Naive thymus-derived CD4-positive, alpha-beta T cell (primary cell): Measurements from ENCODE around the gene TMEM187. TPM values are rescaled to one million over a fixed set of nuclear protein-coding genes. Genes with fewer than 3 reads are reported as not detected.

ENCODE experiments used
- ATAC-seq: fragments of 150-1000 bp; cut with Tn5 transposase; 2 replicates; pipeline ENCODE4 v1.10.0; 2021; ENCODE audit warnings: mild to moderate bottlenecking, moderate library complexity
- CTCF ChIA-PET: fragments of 350-600 bp; sonication (Branson Sonifier 250); formaldehyde crosslinking; loops from one replicate; lab custom pipeline; 2021; ENCODE audit warnings: antibody characterized with exemption; lab: Charles Lee
- POLR2A ChIA-PET: fragments of 350-600 bp; sonication (Branson Sonifier 250); formaldehyde crosslinking; loops from one replicate; lab custom pipeline; 2021; ENCODE audit warnings: antibody characterized with exemption, inconsistent platforms; lab: Charles Lee
- DNase-seq, 9 donors: peaks; one replicate each; pipeline versions ENCODE4 v3.0.0 to v3.0.0-alpha.2; 2020 to 2022; ENCODE audit warnings: mixed read lengths in 1 of 9
- H3K27ac ChIP-seq: one replicate; pipeline ENCODE4 v1.7.0; 2013; ENCODE audit warnings: mild to moderate bottlenecking, low read depth, low read length, moderate library complexity
- H3K27me3 ChIP-seq, 2 donors: one replicate each; pipeline ENCODE4 v1.7.0; 2013; ENCODE audit warnings: low read length in 2 of 2, mild to moderate bottlenecking in 2 of 2, moderate library complexity in 2 of 2; ENCODE audit not compliant: control insufficient read depth in 2 of 2, insufficient read depth in 2 of 2
- H3K36me3 ChIP-seq, 3 experiments: 1 replicate in 2 of 3; 2 replicates in 1 of 3; pipeline ENCODE4 v1.7.0; 2013; ENCODE audit warnings: low read length in 3 of 3, mild to moderate bottlenecking in 3 of 3, moderate library complexity in 1 of 3; ENCODE audit not compliant: insufficient read depth in 3 of 3, control insufficient read depth in 2 of 3
- H3K4me1 ChIP-seq, 2 donors: one replicate each; pipeline ENCODE4 v1.7.0; 2013; ENCODE audit warnings: low read length in 2 of 2, mild to moderate bottlenecking in 2 of 2, moderate library complexity in 1 of 2; ENCODE audit not compliant: control insufficient read depth in 2 of 2, insufficient read depth in 2 of 2
- H3K4me3 ChIP-seq: 2 replicates; pipeline ENCODE4 v1.7.0; 2013; ENCODE audit warnings: mild to moderate bottlenecking, low read length
- H3K9me3 ChIP-seq, 3 experiments: 1 replicate in 2 of 3; 2 replicates in 1 of 3; pipeline ENCODE4 v1.7.0; 2013; ENCODE audit warnings: low read length in 3 of 3; ENCODE audit not compliant: control insufficient read depth in 2 of 3
- H3K27ac Mint-ChIP-seq, 9 donors: one replicate each; pipeline ENCODE4 v1.8.0; 2020 to 2022; ENCODE audit warnings: mixed read lengths in 9 of 9, mild to moderate bottlenecking in 8 of 9, moderate library complexity in 5 of 9, inconsistent platforms in 2 of 9
- H3K27me3 Mint-ChIP-seq, 5 donors: one replicate each; pipeline ENCODE4 v1.8.0; 2021 to 2022; ENCODE audit warnings: mixed read lengths in 5 of 5, mild to moderate bottlenecking in 1 of 5
- H3K36me3 Mint-ChIP-seq, 5 donors: one replicate each; pipeline ENCODE4 v1.8.0; 2020 to 2022; ENCODE audit warnings: mixed read lengths in 5 of 5, mild to moderate bottlenecking in 3 of 5, inconsistent platforms in 1 of 5
- H3K4me1 Mint-ChIP-seq, 7 donors: one replicate each; pipeline ENCODE4 v1.8.0; 2020 to 2022; ENCODE audit warnings: mixed read lengths in 7 of 7, mild to moderate bottlenecking in 3 of 7, inconsistent platforms in 1 of 7
- H3K4me3 Mint-ChIP-seq, 10 donors: one replicate each; pipeline ENCODE4 v1.8.0; 2020 to 2022; ENCODE audit warnings: mild to moderate bottlenecking in 10 of 10, mixed read lengths in 10 of 10, moderate library complexity in 6 of 10, inconsistent platforms in 2 of 10
- H3K9me3 Mint-ChIP-seq, 11 donors: one replicate each; pipeline ENCODE4 v1.8.0; 2020 to 2022; ENCODE audit warnings: mixed read lengths in 11 of 11, mild to moderate bottlenecking in 4 of 11, inconsistent platforms in 1 of 11, moderate library complexity in 1 of 11
- intact Hi-C, 2 donors: fragments of 100-400 bp; cut with micrococcal nuclease; formaldehyde crosslinking; loops; one replicate each; pipeline ENCODE4 v1.15.1; 2023
- polyA plus RNA-seq, 2 donors: library from polyadenylated mRNA; unstranded; fragments of 300-500 nt; fragmentation: Illumina TruSeq; gene quantifications; one replicate each; pipeline ENCODE4 v1.2.3, GENCODE V29; 2021
- total RNA-seq, 6 experiments: library from RNA in 5 of 6; stranded (reverse) in 5 of 6; gene quantifications; 1 replicate in 5 of 6; 2 replicates in 1 of 6; pipeline ENCODE4 v1.2.3 and lab custom pipeline; 2021 to 2026

TMEM187 gene
- total and polyA plus RNA-seq, 7 experiments from 2014 or later, result 1.4 to 22.7 (median 10.0) TPM

GRCh38 chrX:153968255-153968654 is 4.3 kb upstream of the TMEM187 start:
- intact Hi-C loops, result loop anchor here in 1 of 2 donors (2.0 to 10.0 kb wide), 2 partner anchors 21 to 373 kb away; partner anchors contain the start of gene CCNQ
- Histone ChIP-seq H3K36me3 (peaks cover 0 to 26% (median 0%) of the 10 kb centered on the region in 3 experiments), H3K9me3 (no peaks in the 10 kb centered on the region), H3K27ac (peak overlapping the region; percentile 99), H3K27me3 (no peaks in the 10 kb centered on the region), H3K4me1 (peaks cover 24 to 26% of the 10 kb centered on the region in 2 donors), H3K4me3 (peak overlapping the region; percentile 97)
- Mint-ChIP-seq H3K36me3 (peaks cover 0 to 15% (median 3%) of the 10 kb centered on the region in 5 donors), H3K27me3 (no peaks in the 10 kb centered on the region), H3K9me3 (peaks cover 0 to 2% (median 0%) of the 10 kb centered on the region in 11 donors), H3K4me1 (peaks cover 12 to 37% (median 29%) of the 10 kb centered on the region in 7 donors), H3K4me3 (peak overlapping the region; percentile 91 to 100 (median 100)), H3K27ac (peak overlapping the region in 8 of 9 donors; percentile 87 to 99 (median 96))
- ChIA-PET CTCF (interaction anchor here (0.6 to 4.7 kb wide), 5 partner anchors 13 to 51 kb away, joined by 3 to 27 read pairs (median 10); partner anchors contain the start of gene ARHGAP4), POLR2A (interaction anchor here (0.6 to 8.5 kb wide), 11 partner anchors 13 to 444 kb away, joined by 3 to 127 read pairs (median 4); partner anchors contain the start of genes ARHGAP4, EMD, IDH3G and IRAK1)
- ATAC-seq (no peak), DNase-seq (no peak)

DNA sequence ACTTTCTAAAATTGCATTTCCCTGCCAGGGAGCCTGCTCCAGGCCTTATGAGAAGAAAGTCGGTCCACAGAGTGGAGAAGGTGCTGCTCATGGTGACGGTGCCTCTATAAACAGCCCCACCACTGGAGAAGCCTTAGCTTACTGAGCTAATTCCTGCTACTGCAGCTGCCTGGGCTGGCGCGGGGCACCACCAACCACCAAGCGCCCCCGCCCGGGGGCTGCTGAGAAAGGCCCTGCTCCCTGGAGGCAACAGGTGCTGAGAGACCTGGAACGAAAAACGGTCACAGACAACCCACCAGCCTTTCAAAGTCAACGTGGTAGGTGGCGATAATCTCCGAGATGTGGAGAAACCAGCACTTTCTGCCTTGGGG is 3.8 kb upstream of the TMEM187 start:
- intact Hi-C loops, result loop anchor here in 1 of 2 donors (2.0 to 10.0 kb wide), 2 partner anchors 22 to 374 kb away; partner anchors contain the start of gene CCNQ
- Mint-ChIP-seq H3K27me3 (no peaks in the 10 kb centered on the region), H3K4me1 (peaks cover 13 to 42% (median 31%) of the 10 kb centered on the region in 7 donors), H3K36me3 (peaks cover 0 to 15% (median 0%) of the 10 kb centered on the region in 5 donors), H3K9me3 (peaks cover 0 to 2% (median 0%) of the 10 kb centered on the region in 11 donors), H3K27ac (peak overlapping the region; percentile 48 to 99 (median 96)), H3K4me3 (peak overlapping the region; percentile 91 to 100 (median 100))
- ChIA-PET POLR2A (interaction anchor here (0.9 to 8.5 kb wide), 9 partner anchors 13 to 460 kb away, joined by 3 to 127 read pairs (median 5); partner anchors contain the start of genes ARHGAP4, ATP6AP1, IDH3G and IRAK1), CTCF (interaction anchor here (1.3 to 4.7 kb wide), 3 partner anchors 20 to 44 kb away, joined by 3 to 27 read pairs (median 22); partner anchors contain the start of gene ARHGAP4)
- no peaks in the 10 kb centered on the region for H3K27me3 ChIP-seq
- H3K4me3 ChIP-seq, result peak overlapping the region; percentile 97
- H3K27ac ChIP-seq, result peak overlapping the region; percentile 99
- H3K36me3 ChIP-seq, result peaks cover 0 to 21% (median 0%) of the 10 kb centered on the region in 3 experiments
- ATAC-seq, result no peak
- DNase-seq, result peak in 6 of 9 donors; percentile 44 to 65 (median 51)
- H3K9me3 ChIP-seq, result no peaks in the 10 kb centered on the region
- peaks cover 29 to 30% of the 10 kb centered on the region in 2 donors for H3K4me1 ChIP-seq

DNA sequence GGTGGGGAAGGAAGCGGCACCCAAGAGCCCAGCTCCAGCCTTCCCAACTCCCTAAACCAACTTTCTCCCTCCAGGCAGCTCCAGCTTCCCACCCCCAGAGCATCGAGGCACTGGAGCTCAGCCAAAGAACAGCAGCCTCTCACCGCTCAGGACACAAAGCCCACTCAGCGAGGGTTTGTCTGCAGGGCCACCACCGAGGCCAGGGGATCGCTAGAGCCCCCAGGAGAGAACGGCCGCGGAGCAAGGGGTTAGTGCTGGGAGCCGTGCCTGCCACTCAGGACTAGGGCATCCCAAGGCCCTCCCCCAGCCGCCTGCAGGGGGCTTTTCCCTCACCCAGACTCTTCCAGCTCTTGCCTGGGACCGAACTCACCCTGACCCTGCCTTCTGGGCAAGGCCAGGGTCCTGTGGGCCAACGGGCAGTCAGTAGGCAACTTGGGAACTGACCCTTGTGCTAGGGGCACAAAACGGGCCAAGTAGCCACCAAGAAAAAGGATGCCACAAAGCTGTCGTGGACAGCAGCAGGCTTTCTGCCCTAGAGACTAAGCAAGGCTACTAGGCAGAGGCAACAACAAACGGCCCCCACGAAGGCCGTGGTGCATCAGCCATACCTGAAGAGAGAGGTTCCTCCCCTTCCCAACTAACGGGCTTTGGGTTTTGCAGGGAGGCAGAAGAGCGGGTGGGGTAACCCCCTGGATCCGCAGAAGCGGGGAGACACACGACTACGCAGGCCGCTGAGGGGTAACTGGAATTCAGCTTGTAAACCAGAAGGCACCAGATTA is 3.2 kb upstream of the TMEM187 start:
- peak overlapping the region; percentile 91 to 100 (median 100) for H3K4me3 Mint-ChIP-seq
- CTCF ChIA-PET, result interaction anchor here (1.3 to 4.7 kb wide), 3 partner anchors 21 to 44 kb away, joined by 3 to 27 read pairs (median 22); partner anchors contain the start of gene ARHGAP4
- H3K9me3 Mint-ChIP-seq, result peaks cover 0 to 2% (median 0%) of the 10 kb centered on the region in 11 donors
- ATAC-seq (no peak), DNase-seq (no peak)
- no peaks in the 10 kb centered on the region for H3K27me3 ChIP-seq
- H3K27ac Mint-ChIP-seq, result peak overlapping the region; percentile 68 to 99 (median 92)
- H3K4me1 Mint-ChIP-seq, result peaks cover 16 to 48% (median 34%) of the 10 kb centered on the region in 7 donors
- H3K36me3 Mint-ChIP-seq, result peaks cover 0 to 15% (median 0%) of the 10 kb centered on the region in 5 donors
- H3K4me3 ChIP-seq, result peak overlapping the region; percentile 97
- H3K4me1 ChIP-seq, result peaks cover 34 to 36% of the 10 kb centered on the region in 2 donors
- peaks cover 0 to 15% (median 0%) of the 10 kb centered on the region in 3 experiments for H3K36me3 ChIP-seq
- no peaks in the 10 kb centered on the region for H3K9me3 ChIP-seq
- intact Hi-C loops, result loop anchor here in 1 of 2 donors (2.0 to 10.0 kb wide), 2 partner anchors 23 to 375 kb away; partner anchors contain the start of gene CCNQ
- POLR2A ChIA-PET, result interaction anchor here (0.7 to 8.5 kb wide), 9 partner anchors 12 to 459 kb away, joined by 3 to 127 read pairs (median 5); partner anchors contain the start of genes ARHGAP4, ATP6AP1, IRAK1 and RENBP
- no peaks in the 10 kb centered on the region for H3K27me3 Mint-ChIP-seq
- peak overlapping the region; percentile 99 for H3K27ac ChIP-seq

GRCh38 chrX:153969904-153970356 is 2.6 kb upstream of the TMEM187 start:
- H3K9me3 ChIP-seq, result no peaks in the 10 kb centered on the region
- peak overlapping the region; percentile 99 for H3K27ac ChIP-seq
- H3K4me1 Mint-ChIP-seq, result peaks cover 21 to 53% (median 40%) of the 10 kb centered on the region in 7 donors
- H3K36me3 Mint-ChIP-seq, result peaks cover 0 to 15% (median 0%) of the 10 kb centered on the region in 5 donors
- ChIA-PET POLR2A (interaction anchor here (0.7 to 8.5 kb wide), 8 partner anchors 12 to 243 kb away, joined by 3 to 127 read pairs (median 11); partner anchors contain the start of genes ARHGAP4 and RENBP), CTCF (interaction anchor here (2.1 to 4.7 kb wide), 3 partner anchors 11 to 44 kb away, joined by 10 to 27 read pairs (median 22); partner anchors contain the start of gene ARHGAP4)
- no peaks in the 10 kb centered on the region for H3K27me3 Mint-ChIP-seq
- no peaks in the 10 kb centered on the region for H3K27me3 ChIP-seq
- peak in 1 of 9 donors; percentile 37 for DNase-seq
- no peak for ATAC-seq
- intact Hi-C loops, result loop anchor here (2.0 to 10.0 kb wide), 10 partner anchors 23 to 1013 kb away; partner anchors contain the start of genes CCNQ (in 1 of the 2), DKC1 (in 1 of the 2), FAM3A (in 1 of the 2) and HAUS7 (in 1 of the 2)
- peaks cover 40 to 42% of the 10 kb centered on the region in 2 donors for H3K4me1 ChIP-seq
- H3K9me3 Mint-ChIP-seq, result peaks cover 0 to 2% (median 0%) of the 10 kb centered on the region in 11 donors
- peak overlapping the region; percentile 97 for H3K4me3 ChIP-seq
- H3K36me3 ChIP-seq, result peaks cover 0 to 13% (median 0%) of the 10 kb centered on the region in 3 experiments
- peak overlapping the region; percentile 68 to 99 (median 92) for H3K27ac Mint-ChIP-seq
- peak overlapping the region; percentile 91 to 100 (median 100) for H3K4me3 Mint-ChIP-seq

DNA sequence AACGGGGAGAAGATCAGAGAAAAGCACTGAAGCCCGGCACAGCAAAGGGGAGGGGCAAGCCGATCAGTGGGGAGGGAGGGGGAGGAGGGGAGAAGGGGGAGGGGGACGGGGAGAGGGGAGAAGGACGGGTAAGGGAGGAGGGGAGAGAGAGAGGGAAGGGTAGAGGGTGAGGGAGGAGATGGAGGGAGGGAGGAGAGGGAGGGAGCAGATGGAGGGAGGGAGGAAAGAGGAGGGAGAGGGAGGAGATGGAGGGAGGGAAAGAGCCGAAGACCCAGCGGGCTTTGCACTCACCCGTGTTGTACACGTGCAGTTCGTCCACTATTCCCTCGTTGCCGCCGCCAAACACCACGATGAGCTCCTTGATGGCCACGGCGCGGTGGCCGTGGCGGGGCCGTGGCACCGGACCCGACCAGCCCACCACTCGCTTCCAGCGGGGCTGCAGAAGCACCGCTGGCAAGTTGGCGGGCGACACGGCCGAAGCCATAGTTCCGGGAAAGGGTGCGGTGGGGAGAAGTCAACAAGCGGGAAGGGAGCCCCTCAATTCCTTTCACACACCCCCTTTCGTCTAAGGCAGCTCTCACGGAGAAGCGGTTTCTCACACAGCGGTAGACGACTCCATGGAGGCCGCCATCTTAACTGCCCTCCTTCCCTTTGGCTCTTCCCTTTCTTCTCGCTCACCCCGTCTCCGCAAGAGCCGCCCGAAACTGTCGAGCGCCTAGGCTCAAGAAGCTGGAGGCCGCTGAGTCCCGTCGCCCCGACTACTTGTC is 2.0 kb upstream of the TMEM187 start:
- peak overlapping the region; percentile 93 to 100 (median 100) for H3K27ac Mint-ChIP-seq
- peaks cover 40% of the 10 kb centered on the region in 2 donors for H3K4me1 ChIP-seq
- H3K27ac ChIP-seq, result peak overlapping the region; percentile 99
- ChIA-PET POLR2A (interaction anchor here (0.6 to 8.5 kb wide), 21 partner anchors 11 to 577 kb away, joined by 3 to 127 read pairs (median 5); partner anchors contain the start of genes ARHGAP4, CCNQ, FAM3A and IDH3G), CTCF (interaction anchor here (0.7 to 4.7 kb wide), 4 partner anchors 11 to 45 kb away, joined by 3 to 27 read pairs (median 16); partner anchors contain the start of gene ARHGAP4)
- peak overlapping the region; percentile 91 to 100 (median 100) for H3K4me3 Mint-ChIP-seq
- peak overlapping the region; percentile 97 for H3K4me3 ChIP-seq
- peaks cover 0 to 13% (median 0%) of the 10 kb centered on the region in 3 experiments for H3K36me3 ChIP-seq
- no peaks in the 10 kb centered on the region for H3K9me3 ChIP-seq
- peak in 1 of 9 donors; percentile 40 for DNase-seq
- intact Hi-C loops, result loop anchor here (1.0 to 5.0 kb wide), 16 partner anchors 42 to 1013 kb away; partner anchors contain the start of genes ABCD1 (in 2 of the 2), BCAP31 (in 2 of the 2), MECP2 (in 2 of the 2) and DKC1 (in 1 of the 2)
- H3K27me3 ChIP-seq, result no peaks in the 10 kb centered on the region
- H3K36me3 Mint-ChIP-seq, result peaks cover 0 to 15% (median 0%) of the 10 kb centered on the region in 5 donors
- no peaks in the 10 kb centered on the region for H3K27me3 Mint-ChIP-seq
- ATAC-seq, result peak; percentile 11
- peaks cover 21 to 56% (median 40%) of the 10 kb centered on the region in 7 donors for H3K4me1 Mint-ChIP-seq
- peaks cover 0 to 1% (median 0%) of the 10 kb centered on the region in 11 donors for H3K9me3 Mint-ChIP-seq
